SK-N-MC (cell line): Measurements from ENCODE around the gene KIF27.
"Not testable (repeated sequence)": the region's sequence is repeated elsewhere in the genome, so short reads cannot be mapped to it uniquely, and the experiment has no call there.

Experiments
- EZH2 ChIP-seq: fragments of 200-600 bp; sonication (generic); IDR thresholded peaks from one replicate; pipeline ENCODE4 v1.6.1; 2017; ENCODE audit warnings: antibody characterized with exemption
- FOXP2 ChIP-seq: optimal IDR thresholded peaks from 2 replicates; pipeline ENCODE3; 2011; ENCODE audit warnings: mild to moderate bottlenecking, moderate library complexity; ENCODE audit not compliant: insufficient read depth; ENCODE audit errors: extremely low read length, control extremely low read depth
- POLR2AphosphoS5 ChIP-seq: IDR thresholded peaks from 2 replicates; pipeline ENCODE4 v1.6.1; 2012; ENCODE audit warnings: mild to moderate bottlenecking, low read depth, low read length, borderline replicate concordance

DNA sequence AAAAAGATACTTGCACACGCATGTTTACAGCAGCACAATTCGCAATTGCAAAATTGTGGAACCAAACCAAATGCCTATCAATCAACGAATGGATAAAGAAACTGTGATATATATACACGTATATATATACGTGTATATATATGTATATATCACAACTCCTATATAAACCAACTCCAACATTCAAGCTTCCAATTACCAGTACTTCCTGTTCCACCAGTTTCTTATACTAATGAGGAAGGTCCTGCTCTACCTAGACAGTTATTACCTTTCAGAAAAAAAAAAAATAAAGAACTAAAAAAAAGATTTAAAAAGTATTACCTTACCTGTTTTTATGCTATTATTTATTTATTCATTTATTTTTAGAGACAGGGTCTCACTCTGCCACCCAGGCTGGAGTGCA lies 20.6 kb downstream of the KIF27 start:
- TF ChIP-seq EZH2, POLR2AphosphoS5, FOXP2: not testable (repeated sequence)
